GM12891 (cell line): ENCODE data around the gene TMEM132D.

Experiments used
- DNase-seq: peaks from one replicate; pipeline ENCODE4 v3.0.0; 2011; ENCODE audit warnings: low spot score; ENCODE audit not compliant: insufficient read length
- FAIRE-seq: peaks from 2 replicates; lab custom pipeline; 2011; peaks lifted over from hg19 to GRCh38; lab: Jason Lieb, UNC
- PAX5 ChIP-seq: IDR thresholded peaks from 2 replicates; pipeline ENCODE4 v1.6.1; 2011; ENCODE audit warnings: low read length, moderate library complexity, mild to moderate bottlenecking; ENCODE audit not compliant: insufficient read depth, severe bottlenecking
- POLR2A ChIP-seq: IDR thresholded peaks from 2 replicates; pipeline ENCODE4 v1.6.1; 2011; ENCODE audit warnings: low read depth, low read length, control low read depth
- POLR2AphosphoS5 ChIP-seq: IDR thresholded peaks from 2 replicates; pipeline ENCODE4 v1.6.1; 2011; ENCODE audit warnings: low read depth, low read length, control low read depth
- POU2F2 ChIP-seq: IDR thresholded peaks from 2 replicates; pipeline ENCODE4 v1.6.1; 2011; ENCODE audit warnings: low read depth, mild to moderate bottlenecking, control low read depth, low read length, moderate library complexity
- SPI1 ChIP-seq: IDR thresholded peaks from 2 replicates; pipeline ENCODE4 v1.6.1; 2011; ENCODE audit warnings: low read depth, low read length, control low read depth
- TAF1 ChIP-seq: IDR thresholded peaks from 2 replicates; pipeline ENCODE4 v1.6.1; 2011; ENCODE audit warnings: low read depth, low read length, control low read depth

TMEM132D gene

GRCh38 chr12:129681830-129682229 is 222.0 kb downstream of the TMEM132D start:
- DNase-seq (no peak), FAIRE-seq (no peak)
- TF ChIP-seq POU2F2 (no peak), TAF1 (no peak)

GRCh38 chr12:129681151-129681550 is 222.7 kb downstream of the TMEM132D start:
- TF ChIP-seq POLR2A: no peak
- no peak for TF ChIP-seq POLR2AphosphoS5
- no peak for TF ChIP-seq POU2F2
- no peak for TF ChIP-seq PAX5
- no peak for TF ChIP-seq TAF1
- no peak for TF ChIP-seq SPI1
- DNase-seq: no peak
- FAIRE-seq: no peak

GRCh38 chr12:129676411-129676810 is 227.4 kb downstream of the TMEM132D start:
- DNase-seq: no peak
- TF ChIP-seq POLR2AphosphoS5 (no peak), POLR2A (no peak), TAF1 (no peak), SPI1 (no peak), PAX5 (no peak), POU2F2 (no peak)

GRCh38 chr12:129675947-129676346 is 227.9 kb downstream of the TMEM132D start:
- DNase-seq (no peak), FAIRE-seq (no peak)
- TF ChIP-seq SPI1 (no peak), TAF1 (no peak), PAX5 (no peak), POLR2A (no peak), POLR2AphosphoS5 (no peak), POU2F2 (no peak)

More at GRCh38 chr12:129676411-129676810, 227.4 kb downstream of the TMEM132D start:
- no peak for FAIRE-seq

GRCh38 chr12:129675496-129675895 is 228.3 kb downstream of the TMEM132D start:
- no peak for FAIRE-seq
- TF ChIP-seq SPI1 (no peak), POLR2A (no peak), POU2F2 (no peak), TAF1 (no peak), PAX5 (no peak), POLR2AphosphoS5 (no peak)
- DNase-seq: no peak

- no peak for FAIRE-seq
These were observed 230.0 kb downstream of the TMEM132D start for GRCh38 chr12:129673806-129674205.

GRCh38 chr12:129672110-129672509 is 231.7 kb downstream of the TMEM132D start:
- FAIRE-seq (no peak), DNase-seq (no peak)
- TF ChIP-seq SPI1 (no peak), POU2F2 (no peak), POLR2AphosphoS5 (no peak)

More at GRCh38 chr12:129673806-129674205, 230.0 kb downstream of the TMEM132D start:
- DNase-seq: no peak
- TF ChIP-seq PAX5 (no peak), POLR2AphosphoS5 (no peak), TAF1 (no peak), SPI1 (no peak), POLR2A (no peak), POU2F2 (no peak)

- DNase-seq (no peak), FAIRE-seq (no peak)
- TF ChIP-seq SPI1 (no peak), POLR2A (no peak), PAX5 (no peak), POLR2AphosphoS5 (no peak), POU2F2 (no peak), TAF1 (no peak)
These were observed 233.4 kb downstream of the TMEM132D start for GRCh38 chr12:129670256-129670920.

GRCh38 chr12:129665414-129665813 is 238.4 kb downstream of the TMEM132D start:
- DNase-seq (no peak), FAIRE-seq (no peak)
- no peak for TF ChIP-seq TAF1
- no peak for TF ChIP-seq SPI1
- no peak for TF ChIP-seq PAX5

GRCh38 chr12:129662234-129662633 is 241.6 kb downstream of the TMEM132D start:
- TF ChIP-seq SPI1 (no peak), POLR2AphosphoS5 (no peak), TAF1 (no peak), POU2F2 (no peak), POLR2A (no peak), PAX5 (no peak)
- no peak for FAIRE-seq
- DNase-seq: no peak

GRCh38 chr12:129660946-129661345 is 242.9 kb downstream of the TMEM132D start:
- FAIRE-seq: no peak
- TF ChIP-seq POLR2AphosphoS5 (no peak), POLR2A (no peak), TAF1 (no peak), POU2F2 (no peak)
- no peak for DNase-seq
